Activated gamma-delta T cell (primary cell): ENCODE data around the gene NFX1.

Experiments used
- DNase-seq: peaks from one replicate; lab custom pipeline; 2025; lab: John Stamatoyannopoulos, UW

Gene NFX1

DNA sequence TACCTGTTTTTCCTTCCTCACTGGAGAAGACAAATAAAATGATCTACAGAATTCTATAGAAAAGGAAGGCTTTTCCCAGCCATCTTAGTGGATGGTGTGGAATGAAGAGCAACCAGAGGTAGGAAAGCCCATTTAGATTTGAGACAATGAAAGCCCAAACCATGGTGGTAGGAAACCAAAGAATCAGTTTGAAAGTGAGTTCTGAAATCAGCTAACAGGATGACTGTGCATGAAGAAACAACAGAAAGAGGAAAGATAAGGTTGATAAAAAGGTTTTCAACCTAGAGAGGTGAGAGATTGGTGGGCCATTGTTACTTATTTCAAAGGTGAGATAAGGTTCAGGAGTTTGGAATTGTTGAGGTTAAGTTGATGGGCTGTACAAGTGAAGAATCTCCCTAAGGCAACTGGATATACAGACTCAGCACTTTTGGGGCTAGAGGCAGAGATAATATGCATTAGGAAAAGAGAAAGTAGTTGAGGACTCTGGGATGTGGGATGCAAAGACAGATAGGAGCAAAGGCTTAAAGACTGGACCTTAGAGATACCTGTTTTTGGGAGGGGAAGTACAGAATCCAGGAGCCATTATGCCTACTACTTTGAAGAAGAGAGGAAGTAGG lies 23.1 kb upstream of the NFX1 start:
- DNase-seq: no peak

DNA sequence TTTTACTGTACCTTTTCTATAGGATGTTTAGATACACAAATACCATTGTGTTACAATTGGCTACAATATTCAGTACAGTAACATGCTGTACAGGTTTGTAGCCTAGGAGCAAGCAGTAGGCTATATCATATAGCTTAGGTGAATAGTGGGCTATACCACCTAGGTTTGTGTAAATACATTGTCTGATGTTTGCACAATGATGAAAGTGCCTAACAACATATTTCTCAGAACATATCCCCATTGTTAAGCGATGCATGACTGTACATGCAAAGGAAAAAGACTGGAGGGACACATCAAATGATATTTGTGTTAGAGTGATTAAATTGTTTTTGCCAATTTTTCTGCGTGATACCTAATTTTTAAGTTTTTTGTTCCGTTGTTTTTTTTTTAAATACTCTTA lies 20.2 kb upstream of the NFX1 start:
- no peak for DNase-seq

DNA sequence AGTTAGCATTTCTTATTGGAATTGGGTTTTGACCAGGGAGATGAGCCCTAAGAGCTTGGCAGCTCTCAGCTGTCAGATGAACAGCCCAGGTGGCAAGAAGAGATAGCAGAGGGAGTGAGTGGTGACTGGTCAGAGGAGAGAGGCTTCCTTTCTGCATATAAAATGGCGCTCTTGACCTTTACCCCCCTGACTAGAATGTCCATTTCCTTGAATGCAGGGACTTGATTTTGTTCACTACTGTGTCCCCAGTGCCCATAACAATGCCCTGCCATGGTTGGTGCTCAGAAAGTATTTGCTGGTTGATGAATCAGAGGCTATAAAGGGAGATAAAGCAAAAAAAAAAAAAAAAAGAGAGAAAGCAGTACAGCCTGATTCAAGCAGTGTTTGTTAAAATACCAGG lies 18.3 kb upstream of the NFX1 start:
- no peak for DNase-seq

GRCh38 chr9:33273266-33273971 lies 16.9 kb upstream of the NFX1 start:
- DNase-seq: no peak

DNA sequence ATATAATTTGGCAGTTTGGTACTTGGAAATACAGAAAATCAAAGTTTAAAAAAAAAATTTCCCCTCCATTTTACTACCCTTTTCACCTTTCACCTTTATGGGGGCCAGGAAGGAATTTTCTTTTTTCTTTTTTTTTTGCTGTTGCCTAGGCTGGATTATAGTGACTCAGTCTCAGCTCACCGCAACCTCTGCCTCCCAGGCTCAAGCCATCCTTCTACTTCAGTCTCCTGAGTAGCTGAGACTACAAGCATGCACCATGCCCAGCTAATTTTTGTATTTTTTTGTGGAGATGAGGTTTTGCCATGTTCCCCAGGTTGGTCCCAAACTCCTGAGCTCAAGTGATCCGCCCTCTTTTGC lies 16.4 kb upstream of the NFX1 start:
- DNase-seq: no peak

DNA sequence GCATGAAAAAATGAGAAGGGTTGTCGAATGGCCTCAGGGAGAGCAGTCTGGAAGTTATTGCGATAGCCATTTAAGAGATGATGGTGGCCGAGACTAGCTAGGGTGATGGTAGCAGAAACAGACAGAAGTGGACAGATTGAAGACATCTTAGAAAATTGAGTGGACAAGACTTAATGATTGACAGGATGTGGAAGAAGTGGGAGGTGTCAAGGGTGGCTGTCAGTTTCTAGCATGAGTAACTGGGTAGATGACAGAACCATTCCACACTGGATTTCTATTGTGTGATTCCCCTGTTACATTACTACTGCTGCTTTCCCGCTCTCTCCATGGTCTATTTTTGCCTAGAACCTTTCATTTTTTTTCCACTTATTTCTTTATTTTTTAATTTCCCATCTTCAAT lies 12.8 kb upstream of the NFX1 start:
- no peak for DNase-seq

- no peak for DNase-seq
Observed at GRCh38 chr9:33285502-33285901, 4.8 kb upstream of the NFX1 start.

GRCh38 chr9:33287087-33287490 lies 3.2 kb upstream of the NFX1 start:
- DNase-seq: no peak

GRCh38 chr9:33288235-33288634 lies 2.1 kb upstream of the NFX1 start:
- DNase-seq: no peak

GRCh38 chr9:33288828-33289483 lies 1.4 kb upstream of the NFX1 start:
- no peak for DNase-seq

DNA sequence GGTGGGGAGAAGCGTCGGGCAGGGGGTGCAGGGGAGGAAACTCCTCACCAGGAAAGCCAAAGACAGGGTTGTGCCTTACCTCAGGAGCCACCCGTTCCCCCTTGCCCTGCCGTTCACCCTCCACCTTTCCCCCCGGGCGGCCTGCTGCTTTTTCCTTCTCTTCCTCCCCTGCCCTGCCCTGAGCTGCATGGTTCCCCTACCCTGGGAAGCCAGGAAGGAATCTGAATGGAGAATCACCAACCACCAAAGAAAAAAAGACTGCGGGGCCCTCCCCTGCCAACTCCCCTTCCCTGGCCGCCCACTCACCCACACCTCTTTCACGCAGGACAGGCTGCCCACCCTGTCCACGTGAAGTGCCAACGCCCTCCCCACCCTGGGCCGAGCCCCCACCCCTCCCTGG lies 820 bp upstream of the NFX1 start:
- no peak for DNase-seq

- no peak for DNase-seq
Observed at GRCh38 chr9:33289936-33290246, 425 bp upstream of the NFX1 start.

DNA sequence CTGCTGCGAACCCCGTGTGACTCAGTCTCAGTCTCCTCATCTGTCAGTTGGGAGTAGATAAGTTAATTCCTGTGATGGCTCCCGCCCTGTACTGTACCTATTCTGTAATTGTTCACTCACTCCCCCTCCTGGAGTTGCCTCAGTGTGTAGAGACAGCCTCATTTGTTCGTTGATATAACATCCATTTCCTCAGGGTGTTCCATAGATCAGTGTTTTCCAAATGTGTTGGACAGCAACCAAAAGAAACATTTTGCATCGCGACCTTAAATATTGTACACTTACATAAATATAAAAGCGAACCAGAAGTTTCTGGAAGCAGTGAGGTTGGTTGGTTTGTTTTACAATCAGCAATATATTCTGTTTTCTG lies 698 bp downstream of the NFX1 start:
- DNase-seq: no peak

DNA sequence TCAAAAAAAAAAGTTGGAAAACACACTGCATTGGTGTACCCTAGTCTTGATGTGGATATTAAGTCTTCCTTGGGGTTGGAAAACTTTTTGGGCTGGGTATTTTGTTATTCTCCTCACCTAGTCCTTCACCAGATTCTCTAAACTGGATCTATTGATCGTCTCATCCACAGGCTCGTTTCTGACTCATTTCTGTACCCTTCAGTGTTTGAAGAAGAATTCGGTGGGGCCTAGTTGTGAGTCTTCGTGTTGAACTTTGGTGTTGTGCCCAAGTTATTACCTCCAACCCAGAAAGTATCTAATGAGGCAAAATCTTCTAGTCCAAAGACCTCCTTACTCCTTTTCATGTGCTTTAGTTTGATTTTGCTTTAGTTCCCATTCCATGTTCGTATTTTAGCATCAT lies 1.6 kb downstream of the NFX1 start:
- DNase-seq: no peak

DNA sequence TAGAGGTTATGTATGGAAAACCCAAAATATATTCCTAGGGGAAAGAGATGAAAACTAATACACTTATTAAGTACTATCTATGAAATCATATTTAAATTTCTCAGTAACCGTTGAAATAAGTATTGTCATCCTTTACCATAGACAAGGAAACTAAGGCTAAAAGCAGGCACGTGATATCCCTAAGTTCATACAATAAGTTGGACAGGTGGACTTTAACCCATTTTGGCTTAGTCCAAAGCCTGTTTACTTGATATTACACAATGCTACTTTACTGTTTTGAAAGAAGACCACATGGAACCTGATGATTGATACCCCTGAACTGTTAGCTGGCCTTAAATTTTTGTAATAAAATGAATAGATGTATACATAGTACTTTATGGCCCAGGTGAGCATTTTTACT lies 3.5 kb downstream of the NFX1 start:
- no peak for DNase-seq

DNA sequence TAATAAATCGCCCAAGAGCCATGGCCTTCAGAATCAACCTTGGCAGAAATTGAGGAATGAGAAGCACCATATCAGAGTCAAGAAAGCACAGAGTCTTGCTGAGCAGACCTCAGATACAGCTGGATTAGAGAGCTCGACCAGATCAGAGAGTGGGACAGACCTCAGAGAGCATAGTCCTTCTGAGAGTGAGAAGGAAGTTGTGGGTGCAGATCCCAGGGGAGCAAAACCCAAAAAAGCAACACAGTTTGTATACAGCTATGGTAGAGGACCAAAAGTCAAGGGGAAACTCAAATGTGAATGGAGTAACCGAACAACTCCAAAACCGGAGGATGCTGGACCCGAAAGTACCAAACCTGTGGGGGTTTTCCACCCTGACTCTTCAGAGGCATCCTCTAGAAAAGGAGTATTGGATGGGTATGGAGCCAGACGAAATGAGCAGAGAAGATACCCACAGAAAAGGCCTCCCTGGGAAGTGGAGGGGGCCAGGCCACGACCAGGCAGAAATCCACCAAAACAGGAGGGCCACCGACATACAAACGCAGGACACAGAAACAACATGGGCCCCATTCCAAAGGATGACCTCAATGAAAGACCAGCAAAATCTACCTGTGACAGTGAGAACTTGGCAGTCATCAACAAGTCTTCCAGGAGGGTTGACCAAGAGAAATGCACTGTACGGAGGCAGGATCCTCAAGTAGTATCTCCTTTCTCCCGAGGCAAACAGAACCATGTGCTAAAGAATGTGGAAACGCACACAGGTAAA lies 4.5 kb downstream of the NFX1 start:
- DNase-seq: no peak

DNA sequence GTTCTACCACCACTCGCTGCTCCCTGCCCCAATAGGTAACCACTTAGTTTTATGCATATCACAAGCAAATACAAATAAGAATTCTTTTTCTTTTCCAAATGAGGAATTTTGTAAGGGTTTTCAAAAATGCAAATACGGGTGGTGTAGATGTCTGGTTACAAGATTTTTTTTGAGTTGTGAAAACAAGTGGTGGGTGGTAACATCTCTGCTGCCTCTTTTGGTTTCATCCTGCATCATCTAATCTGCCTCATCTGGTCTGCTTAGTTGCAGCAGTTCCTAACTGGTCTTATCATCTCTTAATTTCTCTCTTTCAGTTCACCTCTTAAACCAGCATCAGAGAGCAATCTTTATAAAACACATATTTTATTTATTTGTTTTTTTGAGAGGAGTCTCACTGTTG lies 5.3 kb downstream of the NFX1 start:
- no peak for DNase-seq

- DNase-seq: no peak
Observed at GRCh38 chr9:33297432-33297831, 7.1 kb downstream of the NFX1 start.

DNA sequence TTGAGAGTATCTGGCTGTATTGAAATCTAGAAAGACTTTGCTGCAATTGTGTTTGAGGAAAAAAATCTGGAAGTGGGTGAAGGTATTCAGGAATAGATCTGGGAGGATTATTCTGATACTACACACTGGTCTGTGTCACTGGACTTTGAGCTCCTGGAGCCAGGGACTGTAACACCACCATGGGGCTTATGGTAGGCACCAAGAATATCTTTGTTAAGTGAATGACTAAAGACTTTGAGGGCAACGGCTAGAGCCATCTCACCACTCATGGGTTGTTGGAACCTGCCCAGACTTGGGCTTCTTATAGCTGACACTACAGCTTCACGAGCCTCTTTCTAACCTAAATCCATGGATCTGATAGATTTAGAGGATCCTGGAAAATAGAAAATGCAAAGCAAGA lies 10.2 kb downstream of the NFX1 start:
- DNase-seq: no peak

- DNase-seq: no peak
Observed at GRCh38 chr9:33304362-33304761, 14.0 kb downstream of the NFX1 start.

GRCh38 chr9:33306037-33306436 lies 15.7 kb downstream of the NFX1 start:
- DNase-seq: no peak

DNA sequence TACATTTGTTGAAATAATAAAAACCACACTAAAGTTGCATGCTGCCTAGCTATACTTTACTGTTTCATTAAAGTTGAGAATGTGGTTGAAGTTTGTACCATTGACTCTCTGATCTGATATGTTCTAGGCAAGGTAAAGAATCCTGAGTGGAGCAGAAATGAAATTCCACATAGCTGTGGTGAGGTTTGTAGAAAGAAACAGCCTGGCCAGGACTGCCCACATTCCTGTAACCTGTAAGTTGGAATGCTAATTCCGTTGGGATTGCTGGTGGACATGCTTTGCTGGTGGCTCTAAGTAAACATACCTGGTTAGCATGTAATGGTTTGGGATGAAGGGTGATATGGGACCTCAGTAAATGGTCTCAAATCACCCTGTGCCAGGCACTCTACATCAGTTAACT lies 16.8 kb downstream of the NFX1 start:
- no peak for DNase-seq

- no peak for DNase-seq
Observed at GRCh38 chr9:33309903-33310302, 19.6 kb downstream of the NFX1 start.
